Uterus (tissue), 2 donors: ENCODE data around the gene PLCG2.

Experiments used
- POLR2A ChIP-seq, 2 donors: fragments of 450-650 bp; IDR thresholded peaks; one replicate each; pipeline ENCODE4 v1.6.1; 2016; ENCODE audit warnings: antibody characterized with exemption in 2 of 2, mild to moderate bottlenecking in 1 of 2, moderate library complexity in 1 of 2
- TF ChIP-seq, protein P1 (sequence below), 4 experiments: fragments of 200-600 bp in 2 of 4; fragments of 450-650 bp in 2 of 4; sonication (generic) in 2 of 4; IDR thresholded peaks; one replicate each; pipeline ENCODE4 v1.5.1; 2016 to 2019; ENCODE audit warnings: antibody characterized with exemption in 4 of 4, mild to moderate bottlenecking in 2 of 4, moderate library complexity in 1 of 4

DNA sequence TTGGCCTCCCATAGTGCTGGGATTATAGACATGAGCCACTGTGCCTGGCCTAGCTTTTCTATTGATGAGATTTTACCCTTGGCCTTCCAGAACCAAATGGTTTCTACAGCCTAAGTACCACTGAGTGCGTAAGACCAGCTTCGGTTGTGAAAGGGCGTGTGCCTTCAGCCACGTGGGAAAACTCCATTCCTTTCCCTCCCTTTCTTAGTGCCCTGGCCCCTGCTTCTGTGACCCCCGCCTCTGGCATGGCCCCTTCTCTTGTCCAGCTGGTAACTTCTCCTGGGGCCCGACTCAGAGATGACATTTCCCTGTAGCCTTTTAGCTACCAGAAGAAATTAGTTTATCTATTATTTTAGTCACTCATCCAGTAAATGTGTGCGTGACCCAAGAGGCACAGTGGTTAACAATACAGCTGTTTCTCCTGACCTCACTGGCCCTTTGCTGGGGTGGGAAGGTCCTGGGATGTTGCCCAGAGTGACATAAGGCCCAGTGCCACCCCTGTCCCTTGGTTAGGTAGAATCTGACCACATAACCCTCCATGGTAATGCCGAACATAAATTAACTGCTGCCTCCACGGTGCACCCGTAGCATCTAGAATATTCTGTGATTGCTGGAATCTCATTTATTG lies 97.3 kb downstream of the PLCG2 start:
- TF ChIP-seq, protein P1, sequence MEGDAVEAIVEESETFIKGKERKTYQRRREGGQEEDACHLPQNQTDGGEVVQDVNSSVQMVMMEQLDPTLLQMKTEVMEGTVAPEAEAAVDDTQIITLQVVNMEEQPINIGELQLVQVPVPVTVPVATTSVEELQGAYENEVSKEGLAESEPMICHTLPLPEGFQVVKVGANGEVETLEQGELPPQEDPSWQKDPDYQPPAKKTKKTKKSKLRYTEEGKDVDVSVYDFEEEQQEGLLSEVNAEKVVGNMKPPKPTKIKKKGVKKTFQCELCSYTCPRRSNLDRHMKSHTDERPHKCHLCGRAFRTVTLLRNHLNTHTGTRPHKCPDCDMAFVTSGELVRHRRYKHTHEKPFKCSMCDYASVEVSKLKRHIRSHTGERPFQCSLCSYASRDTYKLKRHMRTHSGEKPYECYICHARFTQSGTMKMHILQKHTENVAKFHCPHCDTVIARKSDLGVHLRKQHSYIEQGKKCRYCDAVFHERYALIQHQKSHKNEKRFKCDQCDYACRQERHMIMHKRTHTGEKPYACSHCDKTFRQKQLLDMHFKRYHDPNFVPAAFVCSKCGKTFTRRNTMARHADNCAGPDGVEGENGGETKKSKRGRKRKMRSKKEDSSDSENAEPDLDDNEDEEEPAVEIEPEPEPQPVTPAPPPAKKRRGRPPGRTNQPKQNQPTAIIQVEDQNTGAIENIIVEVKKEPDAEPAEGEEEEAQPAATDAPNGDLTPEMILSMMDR (IDR thresholded peaks at IDR 0.05), result no peak
- TF ChIP-seq POLR2A (IDR thresholded peaks at IDR 0.05), result no peak
